Glomerular visceral epithelial cell (primary cell): ENCODE results near the gene NEK11.
"Not testable (repeated sequence)": the region's sequence is repeated elsewhere in the genome, so short reads cannot be mapped to it uniquely, and the experiment has no call there.

Experiments used
- DNase-seq: peaks from one replicate; pipeline ENCODE4 v3.0.0-alpha.2; 2016; ENCODE audit errors: extremely low spot score

NEK11 gene

DNA sequence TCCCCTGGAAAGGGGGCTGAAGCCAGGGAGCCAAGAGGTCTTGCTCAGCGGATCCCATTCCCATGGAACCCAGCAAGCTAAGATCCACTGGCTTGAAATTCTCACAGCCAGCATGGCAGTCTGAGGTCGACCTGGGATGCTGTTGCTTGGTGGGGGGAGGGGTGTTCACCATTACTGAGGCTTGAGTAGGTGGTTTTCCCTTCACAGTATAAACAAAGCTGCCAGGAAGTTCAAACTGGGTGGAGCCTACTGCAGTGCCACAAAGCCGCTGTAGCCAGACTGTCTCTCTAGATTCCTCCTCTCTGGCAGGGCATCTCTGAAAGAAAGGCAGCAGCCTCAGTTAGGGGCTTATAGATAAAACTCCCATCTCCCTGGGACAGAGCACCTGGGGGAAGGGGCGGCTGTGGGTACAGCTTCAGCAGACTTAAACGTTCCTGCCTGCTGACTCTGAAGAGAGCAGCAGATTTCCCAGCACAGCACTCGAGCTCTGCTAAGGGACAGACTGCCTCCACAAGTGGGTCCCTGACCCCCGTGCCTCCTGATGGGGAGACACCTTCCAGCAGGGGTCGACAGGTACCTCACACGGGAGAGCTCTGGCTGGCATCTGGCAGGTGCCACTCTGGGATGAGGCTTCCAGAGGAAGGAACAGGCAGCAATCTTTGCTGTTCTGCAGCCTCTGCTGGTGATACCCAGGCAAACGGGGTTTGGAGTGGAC is 15.8 kb downstream of the NEK11 start:
- not testable (repeated sequence) for DNase-seq

GRCh38 chr3:131047582-131047981 is 20.9 kb downstream of the NEK11 start:
- DNase-seq: no peak

DNA sequence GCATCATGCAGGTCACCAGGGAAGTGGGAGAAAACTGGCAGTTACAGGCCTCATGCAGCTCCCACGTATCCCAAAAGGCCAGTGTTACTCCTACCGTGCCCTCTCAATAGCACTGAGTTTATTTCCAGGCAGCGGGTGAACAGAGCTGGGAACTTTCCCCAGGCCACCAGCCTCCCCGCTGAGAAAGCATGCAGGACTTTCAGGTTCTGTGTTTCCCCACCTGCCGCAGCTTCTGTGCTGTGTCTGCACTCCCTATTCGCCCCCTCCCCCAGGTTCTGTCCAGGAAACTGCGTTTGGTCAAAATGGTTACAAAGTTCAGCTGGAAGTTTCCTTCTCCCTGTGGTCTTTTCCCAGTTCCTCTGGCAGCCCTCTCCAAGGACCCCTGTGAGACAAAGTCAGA is 21.4 kb downstream of the NEK11 start:
- no peak for DNase-seq

GRCh38 chr3:131050001-131050400 is 23.3 kb downstream of the NEK11 start:
- DNase-seq: no peak

GRCh38 chr3:131053043-131053859 is 26.6 kb downstream of the NEK11 start:
- no peak for DNase-seq

DNA sequence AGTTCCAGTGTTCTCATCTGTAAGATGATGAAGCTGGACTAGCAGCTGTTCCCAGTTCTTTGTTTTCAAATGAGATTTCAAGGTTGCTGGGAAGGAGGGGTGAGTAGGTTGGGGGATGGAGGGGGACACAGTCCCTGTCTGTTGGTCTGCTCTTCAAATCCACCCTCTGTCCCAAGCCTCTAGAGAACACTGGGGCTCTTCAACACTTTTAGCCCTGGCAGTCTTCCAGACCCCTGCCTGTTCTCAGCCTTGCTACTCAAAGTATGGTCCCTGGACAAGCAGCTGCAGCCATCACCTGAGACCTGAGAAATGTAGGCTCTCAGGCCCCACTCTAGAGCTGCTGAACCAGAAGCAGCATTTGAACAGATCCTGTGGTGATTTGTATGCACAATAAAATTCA is 41.3 kb downstream of the NEK11 start:
- DNase-seq: no peak

DNA sequence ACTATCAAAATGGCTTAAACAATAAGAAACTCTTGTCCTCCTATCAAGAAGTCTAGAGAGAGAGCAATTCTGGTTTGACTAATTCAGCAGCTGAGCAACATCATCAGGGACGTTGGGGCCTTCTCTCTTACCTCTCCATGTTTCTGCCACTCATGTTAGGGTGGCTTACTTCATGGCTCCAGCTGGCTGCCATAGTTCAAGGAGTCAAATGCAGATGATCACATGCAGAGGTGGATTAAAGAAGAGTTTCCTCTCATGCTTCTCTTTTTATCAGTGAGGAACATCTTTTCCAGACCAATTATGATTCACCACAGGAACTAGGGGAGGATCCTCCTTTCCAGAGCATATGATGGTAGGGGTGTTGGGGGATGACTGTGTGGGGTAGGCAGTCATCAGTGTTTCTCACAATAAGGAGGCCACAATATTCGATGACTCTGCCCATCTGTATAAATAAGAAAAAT is 45.5 kb downstream of the NEK11 start:
- DNase-seq: no peak

DNA sequence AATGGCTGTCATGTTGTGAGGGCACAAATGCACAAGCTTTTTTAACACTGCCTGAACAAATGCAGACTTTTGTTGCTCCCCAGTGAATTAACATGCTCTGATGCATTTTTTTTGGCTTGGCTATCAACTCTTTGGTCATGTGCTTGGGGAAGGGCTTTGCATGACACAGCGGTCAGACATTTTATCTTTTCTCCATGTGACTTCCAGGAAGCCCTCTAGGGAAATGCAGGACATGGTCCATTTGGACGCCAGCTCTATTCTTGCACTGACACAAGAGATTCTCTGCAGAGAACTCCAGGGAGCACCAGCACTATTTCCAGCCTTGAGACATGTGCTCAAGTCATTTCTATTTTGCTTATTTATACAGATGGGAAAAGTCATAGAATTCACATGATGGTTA is 46.2 kb downstream of the NEK11 start:
- DNase-seq: no peak

DNA sequence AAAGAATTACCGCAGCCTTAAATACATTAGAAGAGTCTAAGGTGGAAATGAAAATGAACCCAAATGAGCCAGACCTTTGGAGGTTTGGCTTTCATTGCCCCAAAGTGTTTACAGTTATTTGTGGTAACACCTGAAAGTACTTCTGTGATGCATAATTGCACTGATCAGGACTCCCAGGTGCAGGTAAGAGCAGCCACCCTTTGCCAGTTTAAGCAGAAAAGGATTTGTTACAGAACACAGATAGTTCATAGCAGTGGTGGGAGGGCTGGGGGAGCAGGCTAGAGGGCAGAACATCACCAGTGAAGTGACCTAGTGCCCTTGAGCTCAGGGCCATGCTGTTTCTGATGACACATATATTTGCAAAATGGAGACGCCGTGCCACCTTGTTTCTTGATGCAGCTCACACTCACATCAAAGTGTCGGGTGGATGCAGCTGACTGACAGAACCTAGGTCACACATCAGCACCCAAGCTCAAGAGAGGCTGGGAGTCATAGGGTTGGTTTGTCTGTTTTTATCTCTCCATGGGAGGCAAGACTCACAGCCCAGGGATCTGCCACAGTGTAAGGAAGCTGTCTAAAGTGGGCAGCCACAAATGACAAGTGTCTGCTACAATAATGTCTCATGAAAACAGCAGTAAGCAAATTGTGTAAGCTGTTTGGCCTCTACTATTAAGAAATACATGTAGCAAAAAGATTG is 49.1 kb downstream of the NEK11 start:
- peak; percentile 2 for DNase-seq

GRCh38 chr3:131077904-131078303 is 51.2 kb downstream of the NEK11 start:
- DNase-seq: no peak

DNA sequence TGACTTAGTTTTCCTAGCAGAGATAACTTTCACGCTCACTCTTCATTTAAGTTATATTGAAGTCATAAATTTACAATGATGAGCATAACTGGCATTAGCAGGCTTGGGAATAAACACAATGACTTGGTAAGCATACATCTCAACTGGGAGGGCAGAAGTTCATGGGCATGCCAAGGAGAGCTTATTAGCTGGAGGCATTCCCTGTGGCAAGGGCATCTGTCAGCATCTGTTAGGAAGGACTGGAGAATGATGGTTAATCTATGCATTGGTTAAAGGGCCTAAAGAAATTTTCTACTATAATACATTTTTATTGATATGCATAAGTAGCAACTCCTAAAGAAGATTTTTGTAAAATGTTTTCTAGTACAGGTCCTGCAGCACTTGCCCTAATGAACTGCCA is 52.4 kb downstream of the NEK11 start:
- no peak for DNase-seq

DNA sequence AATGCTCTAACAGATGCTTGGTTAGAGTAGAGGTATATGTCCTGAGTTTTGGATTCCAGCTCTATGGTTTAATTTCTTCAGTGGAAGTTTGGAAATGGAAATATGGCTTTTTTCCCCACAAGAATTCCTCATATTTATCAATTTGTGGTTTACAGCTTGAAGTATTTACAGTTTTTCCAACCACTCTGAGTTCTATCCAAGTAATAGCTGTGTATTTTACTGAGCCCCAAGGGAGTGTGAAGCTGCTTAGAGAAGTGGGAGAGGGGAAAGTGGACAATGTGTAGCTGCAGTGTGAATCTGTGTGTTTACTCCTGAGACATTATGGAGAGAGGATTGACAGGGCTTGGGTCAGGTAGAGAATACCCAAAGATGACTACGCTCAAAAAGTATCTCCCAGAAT is 54.5 kb downstream of the NEK11 start:
- no peak for DNase-seq

GRCh38 chr3:131082246-131082645 is 55.6 kb downstream of the NEK11 start:
- DNase-seq: no peak

DNA sequence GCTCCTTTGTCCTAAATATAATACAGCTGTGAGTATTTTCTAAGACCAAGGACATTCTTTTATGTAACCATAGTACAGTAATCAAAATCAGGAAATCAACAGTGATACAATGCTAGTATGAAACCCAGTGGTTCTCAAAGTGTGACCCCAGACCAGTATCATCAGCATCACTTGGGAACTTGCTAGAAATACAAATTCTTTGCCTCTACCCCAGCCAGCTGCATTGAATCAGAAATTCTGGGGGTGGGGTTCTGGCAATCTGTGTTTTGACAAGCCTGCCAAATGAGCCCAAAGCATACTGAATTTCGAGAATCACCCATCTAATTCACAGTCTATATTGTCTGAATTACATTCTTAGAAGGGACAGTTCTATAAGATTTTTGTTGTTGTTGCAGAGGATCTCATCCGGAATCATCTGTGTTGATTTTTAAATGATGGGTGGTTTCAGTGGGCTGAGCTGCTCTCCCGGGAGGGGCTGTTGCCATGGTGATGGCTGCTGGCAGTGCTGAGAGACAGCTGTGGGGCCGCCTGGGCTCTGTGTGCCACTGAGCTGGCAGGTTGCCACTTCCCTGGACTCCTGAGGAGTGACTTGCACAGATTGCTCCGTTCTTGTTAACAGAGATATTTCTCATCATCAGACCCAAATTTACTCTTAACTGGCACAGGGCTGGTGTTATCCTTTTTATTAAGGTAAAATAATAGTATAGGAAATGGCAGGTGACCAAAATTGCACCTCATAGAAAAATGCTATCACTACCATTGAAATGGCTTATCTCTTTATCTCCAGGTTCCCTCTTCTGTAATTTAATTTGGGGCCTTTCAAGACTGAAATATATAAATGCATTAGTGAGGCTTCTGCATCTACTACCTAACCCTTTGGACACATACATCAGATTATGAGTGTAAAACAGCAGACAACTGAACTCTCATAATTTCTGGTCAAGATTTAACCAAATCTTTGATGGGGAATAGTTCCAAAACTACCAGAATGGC is 56.5 kb downstream of the NEK11 start:
- peak; percentile 42 for DNase-seq

DNA sequence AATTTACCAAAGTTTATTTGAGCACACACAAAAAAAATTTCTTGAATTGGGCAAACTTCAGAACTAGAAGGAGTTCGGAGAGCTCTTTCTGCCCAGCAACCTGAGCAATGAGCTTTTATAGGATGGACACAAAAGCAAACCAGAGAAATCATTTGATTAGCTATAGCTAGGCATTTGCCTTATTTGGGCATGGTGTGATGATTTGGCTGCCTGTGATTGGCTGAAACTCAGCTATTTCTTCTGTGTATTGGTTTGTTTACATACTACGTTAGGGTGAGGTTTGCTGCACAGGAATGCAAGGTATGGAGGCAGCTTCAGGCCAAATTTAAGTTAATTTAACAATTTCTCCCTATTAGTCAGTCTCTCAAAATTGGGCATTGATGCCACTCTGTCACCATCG is 65.1 kb downstream of the NEK11 start:
- no peak for DNase-seq

- DNase-seq: no peak
Observed at GRCh38 chr3:131107637-131108433, 81.2 kb downstream of the NEK11 start.

GRCh38 chr3:131109156-131109555 is 82.5 kb downstream of the NEK11 start:
- DNase-seq: no peak

DNA sequence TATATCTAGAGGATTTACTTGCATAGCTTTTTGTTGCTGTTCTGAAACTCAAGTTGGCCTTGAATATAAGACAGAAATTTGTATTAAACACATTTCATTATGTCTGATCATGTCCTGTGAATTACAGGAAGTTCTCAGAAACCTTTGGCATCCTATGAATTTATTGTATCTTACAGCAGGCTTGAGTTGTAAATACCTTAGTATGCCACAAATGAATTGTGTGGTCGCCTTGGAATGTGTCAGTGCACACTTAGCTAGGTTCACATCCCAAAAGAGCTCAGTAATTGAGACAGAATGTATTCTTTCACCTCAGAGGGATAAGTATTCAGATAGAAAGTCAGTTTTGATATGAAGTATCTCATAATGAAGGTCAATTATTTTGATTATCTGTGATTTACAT is 83.4 kb downstream of the NEK11 start:
- peak; percentile 67 for DNase-seq

DNA sequence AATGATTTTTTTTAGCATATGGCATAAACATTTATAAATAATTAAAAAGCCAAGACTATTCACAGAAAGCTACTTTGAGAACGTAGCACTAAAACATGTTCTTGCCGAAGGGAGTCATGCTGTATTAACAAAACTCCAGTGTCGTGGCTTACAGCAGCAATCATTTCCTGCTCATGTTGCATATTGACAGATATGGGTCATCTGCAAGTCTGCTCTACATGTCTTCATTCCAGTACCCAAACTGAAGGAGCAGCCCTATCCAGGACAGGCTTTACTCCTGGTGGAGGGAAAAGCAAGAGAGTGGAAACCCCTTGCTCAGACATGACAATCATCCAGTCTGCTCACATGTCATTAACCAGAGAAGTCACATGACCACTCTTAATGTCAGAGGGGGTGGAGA is 87.6 kb downstream of the NEK11 start:
- no peak for DNase-seq

GRCh38 chr3:131125684-131126083 is 99.0 kb downstream of the NEK11 start:
- DNase-seq: no peak

DNA sequence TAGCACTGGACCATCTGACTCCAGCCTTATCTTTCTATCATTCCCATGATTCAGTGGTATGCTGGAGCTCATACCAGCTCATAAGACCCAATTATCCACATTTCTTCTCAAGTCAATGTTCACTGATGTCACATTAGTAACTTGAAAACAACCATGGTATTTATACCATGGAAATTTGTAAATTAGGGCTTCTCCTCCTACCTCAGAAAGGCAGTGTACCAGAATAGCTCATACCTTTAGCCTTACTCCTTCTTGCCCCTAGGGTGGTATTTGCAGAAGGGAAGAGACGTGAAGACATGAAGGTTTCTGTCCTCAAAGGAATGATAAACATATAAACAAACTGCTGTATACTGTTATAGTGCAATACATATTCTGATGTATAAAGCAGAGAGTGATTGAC is 114.2 kb downstream of the NEK11 start:
- no peak for DNase-seq
